ENCODE measurements around the gene DAG1.

DNA sequence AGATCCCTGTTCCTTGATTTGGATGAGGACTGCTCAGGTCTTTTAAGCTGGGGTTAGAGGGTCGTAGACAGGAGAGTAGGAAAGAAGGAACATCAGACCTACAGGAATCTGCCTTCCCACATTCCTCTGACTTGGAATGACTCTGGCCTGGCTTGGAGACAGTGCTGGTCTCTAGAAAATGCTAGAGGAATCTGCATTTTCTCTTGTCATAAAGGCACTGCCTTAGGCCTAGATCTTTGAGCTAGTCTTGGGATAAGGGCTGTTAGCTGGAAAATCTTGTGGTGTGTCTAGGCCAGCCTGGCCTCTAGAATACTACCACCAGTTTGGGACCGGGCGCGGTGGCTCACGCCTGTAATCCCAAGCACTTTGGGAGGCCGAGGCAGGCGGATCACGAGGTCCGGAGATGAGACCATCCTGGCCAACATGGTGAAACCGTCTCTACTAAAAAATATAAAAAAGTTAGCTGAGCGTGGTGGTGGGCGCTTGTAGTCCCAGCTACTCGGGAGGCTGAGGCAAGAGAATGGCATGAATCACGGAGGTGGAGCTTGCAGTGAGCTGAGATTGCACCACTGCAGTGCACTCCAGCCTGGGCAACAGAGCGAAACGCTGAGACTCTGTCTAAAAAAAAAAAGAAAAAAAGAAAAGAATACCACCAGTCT, 66.9 kb downstream of the DAG1 start:
- TF ChIP-seq, protein P1, sequence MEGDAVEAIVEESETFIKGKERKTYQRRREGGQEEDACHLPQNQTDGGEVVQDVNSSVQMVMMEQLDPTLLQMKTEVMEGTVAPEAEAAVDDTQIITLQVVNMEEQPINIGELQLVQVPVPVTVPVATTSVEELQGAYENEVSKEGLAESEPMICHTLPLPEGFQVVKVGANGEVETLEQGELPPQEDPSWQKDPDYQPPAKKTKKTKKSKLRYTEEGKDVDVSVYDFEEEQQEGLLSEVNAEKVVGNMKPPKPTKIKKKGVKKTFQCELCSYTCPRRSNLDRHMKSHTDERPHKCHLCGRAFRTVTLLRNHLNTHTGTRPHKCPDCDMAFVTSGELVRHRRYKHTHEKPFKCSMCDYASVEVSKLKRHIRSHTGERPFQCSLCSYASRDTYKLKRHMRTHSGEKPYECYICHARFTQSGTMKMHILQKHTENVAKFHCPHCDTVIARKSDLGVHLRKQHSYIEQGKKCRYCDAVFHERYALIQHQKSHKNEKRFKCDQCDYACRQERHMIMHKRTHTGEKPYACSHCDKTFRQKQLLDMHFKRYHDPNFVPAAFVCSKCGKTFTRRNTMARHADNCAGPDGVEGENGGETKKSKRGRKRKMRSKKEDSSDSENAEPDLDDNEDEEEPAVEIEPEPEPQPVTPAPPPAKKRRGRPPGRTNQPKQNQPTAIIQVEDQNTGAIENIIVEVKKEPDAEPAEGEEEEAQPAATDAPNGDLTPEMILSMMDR (IDR thresholded peaks at IDR 0.05): no peak
- no peak for TF ChIP-seq POLR2A (IDR thresholded peaks at IDR 0.05)
- no peak for TF ChIP-seq POLR2AphosphoS5 (IDR thresholded peaks at IDR 0.05)
